Measurements from ENCODE around the gene PCYT2. TPM values are rescaled to one million over a fixed set of nuclear protein-coding genes. Genes with fewer than 3 reads are reported as not detected.

PCYT2 gene
- total and polyA plus RNA-seq, 9 of the 15 experiments (the other 6 are each of a cell fraction or from before 2014, with no cell fraction given) = 0.92 to 134 (median 82.5) TPM

DNA sequence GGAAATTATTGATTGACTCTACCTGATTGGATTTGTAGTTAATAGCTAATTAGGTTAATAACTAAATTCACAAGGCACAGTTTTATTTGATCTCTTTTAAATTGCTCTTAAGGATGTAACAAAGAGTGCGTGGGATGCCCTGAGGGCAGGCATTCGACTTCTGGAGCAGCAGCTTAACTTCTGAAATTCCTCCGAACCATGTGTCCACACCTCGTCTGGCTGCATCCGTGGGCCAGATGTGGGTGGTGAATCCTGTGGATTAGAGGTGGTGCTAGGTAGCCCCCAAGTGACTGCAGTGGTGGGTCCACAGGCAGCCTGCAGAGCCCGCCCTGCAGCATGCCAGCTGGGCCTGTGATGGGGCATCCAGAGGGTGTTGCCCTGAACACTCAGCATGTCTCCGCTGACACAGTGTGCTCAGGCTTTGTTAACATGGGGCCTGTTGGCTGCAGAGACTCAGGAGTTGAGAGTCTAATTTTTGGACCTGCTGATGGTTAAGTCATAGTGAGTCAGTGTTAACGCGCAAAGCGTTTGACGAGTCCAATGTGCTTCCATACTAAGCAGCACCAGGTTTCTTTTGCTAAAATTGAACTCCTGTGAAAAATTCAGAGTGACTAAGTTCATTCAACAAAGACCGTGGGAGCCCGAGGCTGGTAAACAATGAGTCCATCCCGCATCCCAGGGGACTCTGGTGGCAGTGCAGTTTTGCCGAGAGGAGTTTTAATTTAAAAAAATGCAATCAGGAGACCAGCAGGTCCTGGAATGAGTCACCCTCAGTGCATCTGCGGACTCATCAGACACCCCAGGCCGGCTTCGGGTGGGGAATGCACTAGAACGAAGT lies 13.0 kb downstream of the PCYT2 start:
- Histone ChIP-seq H3K27me3 (ENCODE audit: control insufficient read depth in 2 of 2, insufficient read depth in 2 of 2, low read length in 2 of 2) (no peaks in the 10 kb centered on the region), H3K9me1 (ENCODE audit: control insufficient read depth, insufficient read depth, low read length) (peaks cover 3% of the 10 kb centered on the region), H3K4me2 (ENCODE audit: insufficient read depth, low read length) (no peak overlapping the region), H3K36me3 (ENCODE audit: control insufficient read depth, insufficient read depth, low read length) (peaks cover 66% of the 10 kb centered on the region; the same call in 2 of the 3 replicates), H3K4me1 (replicated peaks in 1 of 2; ENCODE audit: control insufficient read depth in 2 of 2, insufficient read depth in 2 of 2, low read length in 2 of 2) (peaks cover 10 to 48% of the 10 kb centered on the region in 2 experiments), H3K79me2 (ENCODE audit: control insufficient read depth, insufficient read depth, low read length) (peaks cover 12% of the 10 kb centered on the region), H3K27ac (ENCODE audit: extremely low read depth, low read depth, low read length) (no peak overlapping the region), H3K4me3 (no peak overlapping the region), H3K9ac (ENCODE audit: insufficient read depth in 1 of 2, low read depth in 2 of 2, low read length in 2 of 2) (peak overlapping the region in 1 of 2 experiments; percentile 37; a peak in 2 of 4 replicates), H3K9me3 (replicated peaks; ENCODE audit: control insufficient read depth, insufficient read depth, low read depth, low read length) (no peaks in the 10 kb centered on the region), H2AFZ (ENCODE audit: low read depth, low read length) (no peak overlapping the region), H4K20me1 (replicated peaks; ENCODE audit: control insufficient read depth, insufficient read depth, low read length) (peaks cover 9% of the 10 kb centered on the region; the same call in 1 of the 2 replicates)
- in situ Hi-C loops (cut with MboI) = no loop called here
- 70% methylated on average over 19 of the region's 19 CpGs for WGBS (ENCODE audit: insufficient coverage, low coverage, missing lambda C conversion rate)
- no peak for ATAC-seq
- peak in 1 of 4 experiments; percentile 13 for DNase-seq (ENCODE audit: extremely low read depth in 1 of 4, low spot score in 3 of 4)
- ChIA-PET POLR2A (interaction anchor here (0.5 to 2.0 kb wide), 11 partner anchors 14 to 1205 kb away, joined by 3 to 10 read pairs (median 3); no protein-coding TSS in a partner anchor), CTCF (ENCODE audit: low intra/inter-chr PET ratio) (no interaction called here)
- FAIRE-seq = peak; percentile 37
- intact Hi-C loops (cut with micrococcal nuclease) = no loop called here
- BruUV-seq (replicated peaks) = no TSS peak
- TF ChIP-seq ARID1B (IDR thresholded peaks at IDR 0.05) (0 out of 2 replicates have a peak, but pooled peaks have one; percentile 21), MCM7 (IDR thresholded peaks at IDR 0.05) (no peak), ZHX1 (conservative IDR thresholded peaks at IDR 0.05; ENCODE audit: low read length) (no peak), MAFG (tag; conservative IDR thresholded peaks at IDR 0.05) (peak; percentile 31; the same call in 1 of the 2 replicates), NFIC (IDR thresholded peaks at IDR 0.05) (no peak), ZBTB33 (CRISPR knock-in tag; IDR thresholded peaks at IDR 0.05) (peak; percentile 65), FOSL1 (tag; conservative IDR thresholded peaks at IDR 0.05) (peak; percentile 89), BHLHE40 (IDR thresholded peaks at IDR 0.05; ENCODE audit: low read length) (no peak), HNRNPH1 (optimal IDR thresholded peaks at IDR 0.05; ENCODE audit: low read depth, low read length) (no peak)
- TF ChIP-seq, protein P1, sequence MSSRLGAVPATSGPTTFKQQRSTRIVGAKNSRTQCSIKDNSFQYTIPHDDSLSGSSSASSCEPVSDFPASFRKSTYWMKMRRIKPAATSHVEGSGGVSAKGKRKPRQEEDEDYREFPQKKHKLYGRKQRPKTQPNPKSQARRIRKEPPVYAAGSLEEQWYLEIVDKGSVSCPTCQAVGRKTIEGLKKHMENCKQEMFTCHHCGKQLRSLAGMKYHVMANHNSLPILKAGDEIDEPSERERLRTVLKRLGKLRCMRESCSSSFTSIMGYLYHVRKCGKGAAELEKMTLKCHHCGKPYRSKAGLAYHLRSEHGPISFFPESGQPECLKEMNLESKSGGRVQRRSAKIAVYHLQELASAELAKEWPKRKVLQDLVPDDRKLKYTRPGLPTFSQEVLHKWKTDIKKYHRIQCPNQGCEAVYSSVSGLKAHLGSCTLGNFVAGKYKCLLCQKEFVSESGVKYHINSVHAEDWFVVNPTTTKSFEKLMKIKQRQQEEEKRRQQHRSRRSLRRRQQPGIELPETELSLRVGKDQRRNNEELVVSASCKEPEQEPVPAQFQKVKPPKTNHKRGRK (tag; IDR thresholded peaks at IDR 0.05) = no peak
- TF ChIP-seq, protein P2, sequence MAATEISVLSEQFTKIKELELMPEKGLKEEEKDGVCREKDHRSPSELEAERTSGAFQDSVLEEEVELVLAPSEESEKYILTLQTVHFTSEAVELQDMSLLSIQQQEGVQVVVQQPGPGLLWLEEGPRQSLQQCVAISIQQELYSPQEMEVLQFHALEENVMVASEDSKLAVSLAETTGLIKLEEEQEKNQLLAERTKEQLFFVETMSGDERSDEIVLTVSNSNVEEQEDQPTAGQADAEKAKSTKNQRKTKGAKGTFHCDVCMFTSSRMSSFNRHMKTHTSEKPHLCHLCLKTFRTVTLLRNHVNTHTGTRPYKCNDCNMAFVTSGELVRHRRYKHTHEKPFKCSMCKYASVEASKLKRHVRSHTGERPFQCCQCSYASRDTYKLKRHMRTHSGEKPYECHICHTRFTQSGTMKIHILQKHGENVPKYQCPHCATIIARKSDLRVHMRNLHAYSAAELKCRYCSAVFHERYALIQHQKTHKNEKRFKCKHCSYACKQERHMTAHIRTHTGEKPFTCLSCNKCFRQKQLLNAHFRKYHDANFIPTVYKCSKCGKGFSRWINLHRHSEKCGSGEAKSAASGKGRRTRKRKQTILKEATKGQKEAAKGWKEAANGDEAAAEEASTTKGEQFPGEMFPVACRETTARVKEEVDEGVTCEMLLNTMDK (IDR thresholded peaks at IDR 0.05; ENCODE audit: borderline replicate concordance, insufficient read depth, low read depth, low read length, poor library complexity, severe bottlenecking) = no peak
